Effector memory CD4-positive, alpha-beta T cell (primary cell): ENCODE data around the gene EME1.
"Not testable (repeated sequence)": the region's sequence is repeated elsewhere in the genome, so short reads cannot be mapped to it uniquely, and the experiment has no call there.

ENCODE experiments used
- DNase-seq, 3 donors: peaks; one replicate each; pipeline ENCODE4 v3.0.0-alpha.2; 2020
- H3K27ac ChIP-seq: 2 replicates; pipeline ENCODE4 v1.7.0; 2013; ENCODE audit warnings: mild to moderate bottlenecking, low read length, moderate library complexity; ENCODE audit not compliant: insufficient read depth, poor library complexity, severe bottlenecking
- H3K27me3 ChIP-seq: replicated peaks from 2 replicates; pipeline ENCODE4 v1.7.0; 2013; ENCODE audit warnings: mild to moderate bottlenecking, low read length; ENCODE audit not compliant: insufficient read depth, control insufficient read depth, poor library complexity, severe bottlenecking
- H3K36me3 ChIP-seq: 2 replicates; pipeline ENCODE4 v1.7.0; 2013; ENCODE audit warnings: mild to moderate bottlenecking, low read length, moderate library complexity; ENCODE audit not compliant: control insufficient read depth, insufficient read depth
- H3K4me1 ChIP-seq: 2 replicates; pipeline ENCODE4 v1.7.0; 2013; ENCODE audit warnings: low read length, mild to moderate bottlenecking; ENCODE audit not compliant: control insufficient read depth, insufficient read depth, poor library complexity, severe bottlenecking
- H3K4me3 ChIP-seq: 2 replicates; pipeline ENCODE4 v1.7.0; 2013; ENCODE audit warnings: low read length, low read depth, mild to moderate bottlenecking; ENCODE audit not compliant: insufficient read depth, poor library complexity, severe bottlenecking
- H3K9me3 ChIP-seq: 2 replicates; pipeline ENCODE4 v1.7.0; 2013; ENCODE audit warnings: mild to moderate bottlenecking, low read length, moderate library complexity; ENCODE audit not compliant: control insufficient read depth

EME1 gene

DNA sequence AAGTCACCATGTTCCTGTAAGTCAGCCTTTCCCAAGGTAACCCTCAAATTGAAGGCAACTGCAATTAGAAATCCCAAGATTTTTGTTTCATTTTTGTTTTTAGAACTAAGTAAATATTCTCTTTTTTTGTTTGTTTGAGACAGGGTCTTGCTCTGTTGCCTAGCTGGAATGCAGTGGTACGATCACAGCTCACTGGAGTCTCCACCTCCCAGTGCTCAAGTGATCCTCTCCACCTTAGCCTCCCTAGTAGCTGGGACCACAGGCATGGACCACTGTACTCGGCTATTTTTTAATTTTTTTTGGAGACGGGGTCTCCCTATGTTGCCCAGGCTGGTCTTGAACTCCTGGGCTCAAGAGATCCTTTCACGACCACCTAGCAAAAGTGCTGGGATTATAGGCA, 34.9 kb downstream of the EME1 start:
- peaks cover 2% of the 10 kb centered on the region for H3K27me3 ChIP-seq
- no peaks in the 10 kb centered on the region for H3K4me1 ChIP-seq
- no peak for DNase-seq
- no peak overlapping the region for H3K27ac ChIP-seq
- H3K36me3 ChIP-seq, result no peaks in the 10 kb centered on the region
- H3K9me3 ChIP-seq, result no peaks in the 10 kb centered on the region
- no peak overlapping the region for H3K4me3 ChIP-seq

DNA sequence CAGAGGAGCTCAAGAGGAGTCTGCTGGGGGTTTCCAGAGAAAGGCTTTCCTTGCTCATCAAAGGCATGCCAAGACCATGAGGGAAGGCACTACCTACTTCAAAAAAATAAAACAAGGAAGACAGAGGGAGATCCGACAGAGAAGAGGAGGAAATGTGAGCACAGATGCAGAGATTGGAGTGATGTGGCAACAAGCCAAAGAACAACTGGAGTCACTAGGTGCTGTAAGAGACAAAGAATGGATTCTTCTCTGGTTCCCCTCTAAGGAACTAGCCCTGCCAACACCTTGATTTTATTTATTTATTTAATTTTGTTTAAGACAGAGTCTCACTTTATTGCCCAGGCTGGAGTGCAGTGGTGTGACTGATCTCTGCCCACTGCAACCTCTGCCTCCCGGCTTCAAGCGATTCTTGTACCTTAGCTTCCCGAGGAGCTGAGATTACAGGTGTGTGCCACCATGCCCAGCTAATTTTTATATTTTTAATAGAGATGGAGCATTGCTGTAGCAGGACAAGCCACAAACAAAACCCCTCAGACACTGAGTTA, 39.2 kb downstream of the EME1 start:
- no peaks in the 10 kb centered on the region for H3K9me3 ChIP-seq
- H3K4me3 ChIP-seq, result no peak overlapping the region

DNA sequence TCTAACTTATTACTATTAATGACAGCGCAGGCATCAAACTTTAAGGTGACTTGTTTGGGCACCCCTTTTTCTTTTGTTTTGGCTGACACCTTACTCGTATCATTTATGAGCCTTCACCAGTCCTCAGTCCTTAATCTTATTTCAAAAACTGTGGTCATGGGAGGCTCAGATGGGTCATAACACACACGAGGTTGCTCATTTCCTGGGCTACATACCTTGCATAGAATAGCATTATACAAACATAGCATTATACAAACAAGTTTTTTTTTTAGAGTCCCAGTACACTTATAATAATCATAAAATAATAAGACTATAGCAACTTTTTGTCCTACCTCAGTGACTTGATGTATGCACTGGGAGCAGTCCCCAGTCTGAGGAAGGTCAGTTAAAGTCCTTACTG, 41.8 kb downstream of the EME1 start:
- Histone ChIP-seq H3K27me3 (no peaks in the 10 kb centered on the region), H3K27ac (no peak overlapping the region), H3K4me1 (no peaks in the 10 kb centered on the region), H3K9me3 (no peaks in the 10 kb centered on the region), H3K4me3 (no peak overlapping the region), H3K36me3 (no peaks in the 10 kb centered on the region)
- no peak for DNase-seq

More for the DNA sequence above, 39.2 kb downstream of the EME1 start:
- no peak for DNase-seq
- Histone ChIP-seq H3K27ac (no peak overlapping the region), H3K27me3 (peaks cover 2% of the 10 kb centered on the region), H3K36me3 (no peaks in the 10 kb centered on the region), H3K4me1 (no peaks in the 10 kb centered on the region)

DNA sequence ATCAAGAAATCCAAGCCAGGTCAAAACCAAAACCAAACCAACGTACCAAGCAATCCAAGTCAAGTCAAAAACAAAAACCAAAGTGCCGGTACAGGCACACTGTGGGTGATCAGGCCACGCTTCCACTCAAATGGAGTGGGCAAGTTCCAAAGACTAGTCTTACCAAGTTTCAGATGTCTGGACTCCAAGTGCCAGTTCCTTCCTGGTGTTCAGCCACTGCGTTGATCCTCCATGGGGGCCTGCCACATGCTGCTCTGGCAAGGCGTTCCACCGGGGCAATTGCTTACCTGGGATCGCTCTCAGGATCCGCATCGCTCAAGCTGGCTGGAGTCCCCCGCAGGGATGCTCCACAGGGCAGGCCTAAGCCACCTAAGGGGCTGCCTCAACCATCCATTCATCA, 46.5 kb downstream of the EME1 start:
- not testable (repeated sequence) for H3K9me3 ChIP-seq, H3K4me3 ChIP-seq, H3K36me3 ChIP-seq, H3K27me3 ChIP-seq, H3K27ac ChIP-seq, H3K4me1 ChIP-seq, DNase-seq

DNA sequence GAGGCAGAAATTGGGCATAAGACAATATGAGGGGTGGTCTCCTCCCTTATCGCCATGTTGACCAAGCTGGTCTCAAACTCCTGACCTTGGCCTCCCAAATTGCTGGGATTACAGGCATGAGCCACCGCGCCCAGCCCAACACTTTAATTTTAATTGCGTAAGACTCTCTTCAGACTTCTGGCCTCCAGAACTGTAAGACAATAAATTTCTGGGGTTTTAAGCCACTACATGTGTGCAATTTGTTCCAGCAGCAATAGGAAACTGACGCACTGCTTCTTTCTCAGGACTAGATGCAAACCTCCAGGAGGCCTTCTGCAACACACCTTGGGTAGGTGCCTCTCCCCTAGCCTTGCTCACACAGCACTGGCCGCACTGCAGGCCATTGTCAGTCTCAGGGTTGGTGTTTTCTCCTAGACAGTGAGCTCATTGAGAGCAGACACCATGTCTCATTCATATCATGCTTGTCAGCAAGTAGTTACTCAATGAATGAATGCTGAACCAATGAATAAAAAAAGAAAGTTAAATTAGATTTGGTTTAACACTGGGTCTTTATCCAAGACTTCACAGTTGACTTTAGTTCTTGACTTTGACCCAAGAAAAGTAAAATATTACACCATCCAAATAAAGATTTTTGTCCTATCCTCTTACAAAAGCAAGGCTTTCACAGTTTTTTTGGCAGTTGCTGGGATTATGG, 47.5 kb downstream of the EME1 start:
- Histone ChIP-seq H3K4me1 (peaks cover 11% of the 10 kb centered on the region), H3K27me3 (no peaks in the 10 kb centered on the region), H3K27ac (peak overlapping the region; percentile 55), H3K36me3 (no peaks in the 10 kb centered on the region), H3K4me3 (peak overlapping the region; percentile 31), H3K9me3 (no peaks in the 10 kb centered on the region)
- DNase-seq, result no peak

DNA sequence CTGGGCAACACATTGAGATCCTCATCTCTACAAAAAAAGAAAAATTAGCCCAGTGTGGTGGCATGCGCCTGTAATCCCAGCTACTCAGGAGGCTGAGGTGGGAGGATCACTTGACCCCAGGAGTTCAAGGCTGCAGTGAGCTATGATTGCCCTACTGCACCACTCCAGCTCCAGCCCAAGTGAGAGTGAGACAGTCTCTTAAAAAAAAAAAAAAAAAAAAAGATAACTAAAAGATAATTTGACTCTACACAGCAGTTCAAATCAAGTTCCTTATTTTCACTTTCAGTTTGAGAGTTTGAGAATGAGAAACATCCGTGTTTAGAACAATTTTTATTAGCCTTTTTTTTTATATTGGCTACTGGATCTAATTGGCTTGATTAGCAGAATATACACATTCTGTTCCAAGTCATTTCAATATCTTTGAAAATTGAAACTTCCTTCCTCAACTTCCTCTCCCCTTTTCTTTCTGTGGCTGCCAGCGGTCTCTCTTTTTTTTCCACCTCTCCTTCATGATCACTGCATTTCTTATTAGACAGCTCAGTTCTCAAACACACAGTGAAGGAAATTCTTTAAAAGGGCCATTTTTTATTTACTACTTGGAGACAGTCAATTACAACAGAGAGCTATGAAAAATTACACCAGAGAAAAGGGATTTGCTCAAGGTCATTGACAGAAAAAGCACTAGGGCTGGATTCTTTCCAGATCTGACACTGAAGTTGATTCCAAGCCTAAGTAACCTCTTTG, 48.5 kb downstream of the EME1 start:
- H3K9me3 ChIP-seq, result no peaks in the 10 kb centered on the region
- peak overlapping the region; percentile 31 for H3K4me3 ChIP-seq
- no peak for DNase-seq
- peaks cover 15% of the 10 kb centered on the region for H3K4me1 ChIP-seq
- H3K27me3 ChIP-seq, result no peaks in the 10 kb centered on the region
- H3K27ac ChIP-seq, result peak overlapping the region; percentile 55
- no peaks in the 10 kb centered on the region for H3K36me3 ChIP-seq

DNA sequence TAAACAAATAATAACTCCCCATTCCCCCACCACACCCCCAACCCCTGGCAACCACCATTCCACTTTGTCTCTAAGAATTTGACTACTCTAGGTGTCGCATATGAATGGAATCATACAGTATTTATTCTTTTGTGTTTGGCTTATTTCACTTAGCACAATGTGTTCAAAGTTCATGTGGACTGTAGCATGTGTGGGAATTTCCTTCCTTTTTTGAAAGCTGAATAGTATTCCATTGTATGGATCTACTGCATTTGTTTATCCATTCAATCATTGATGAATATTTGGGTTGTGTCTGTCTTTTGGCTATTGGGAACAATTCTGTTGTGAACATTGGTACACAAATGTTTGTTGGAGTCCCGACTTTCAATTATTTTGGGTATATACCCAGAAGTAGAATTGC, 49.7 kb downstream of the EME1 start:
- Histone ChIP-seq H3K4me3 (no peak overlapping the region), H3K9me3 (no peaks in the 10 kb centered on the region), H3K4me1 (peaks cover 25% of the 10 kb centered on the region), H3K27ac (no peak overlapping the region), H3K27me3 (no peaks in the 10 kb centered on the region), H3K36me3 (no peaks in the 10 kb centered on the region)
- no peak for DNase-seq

DNA sequence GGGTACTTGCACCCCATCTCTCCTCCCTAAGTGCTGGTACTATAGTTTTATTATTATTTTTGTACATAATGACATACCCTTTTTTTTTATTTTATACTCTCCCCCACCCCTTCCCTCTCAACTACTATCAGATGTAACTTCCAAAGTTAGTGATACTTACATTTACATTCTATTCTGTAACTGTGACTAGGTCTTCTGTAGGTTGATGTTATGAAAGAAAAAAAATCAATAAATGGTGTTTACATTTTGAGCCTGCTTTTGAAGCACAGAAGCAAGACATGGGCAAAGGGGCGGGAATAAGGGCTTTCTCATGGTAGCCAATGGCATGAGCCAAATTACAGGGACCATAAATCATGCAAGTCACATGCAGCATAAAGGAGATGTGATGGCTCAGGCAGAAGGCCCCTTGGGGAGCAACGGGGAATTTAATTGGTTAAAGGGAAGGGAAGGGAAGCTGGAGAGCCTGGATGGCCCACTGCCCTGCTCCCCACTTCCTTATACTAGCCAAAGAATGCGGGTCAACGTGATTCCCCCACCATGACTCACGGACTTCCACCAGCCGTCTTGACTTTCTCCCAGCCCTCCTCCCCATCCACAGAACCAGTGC, 50.6 kb downstream of the EME1 start:
- DNase-seq, result no peak
- Histone ChIP-seq H3K9me3 (no peaks in the 10 kb centered on the region), H3K27ac (no peak overlapping the region), H3K4me3 (no peak overlapping the region), H3K4me1 (peaks cover 25% of the 10 kb centered on the region), H3K36me3 (no peaks in the 10 kb centered on the region), H3K27me3 (no peaks in the 10 kb centered on the region)

DNA sequence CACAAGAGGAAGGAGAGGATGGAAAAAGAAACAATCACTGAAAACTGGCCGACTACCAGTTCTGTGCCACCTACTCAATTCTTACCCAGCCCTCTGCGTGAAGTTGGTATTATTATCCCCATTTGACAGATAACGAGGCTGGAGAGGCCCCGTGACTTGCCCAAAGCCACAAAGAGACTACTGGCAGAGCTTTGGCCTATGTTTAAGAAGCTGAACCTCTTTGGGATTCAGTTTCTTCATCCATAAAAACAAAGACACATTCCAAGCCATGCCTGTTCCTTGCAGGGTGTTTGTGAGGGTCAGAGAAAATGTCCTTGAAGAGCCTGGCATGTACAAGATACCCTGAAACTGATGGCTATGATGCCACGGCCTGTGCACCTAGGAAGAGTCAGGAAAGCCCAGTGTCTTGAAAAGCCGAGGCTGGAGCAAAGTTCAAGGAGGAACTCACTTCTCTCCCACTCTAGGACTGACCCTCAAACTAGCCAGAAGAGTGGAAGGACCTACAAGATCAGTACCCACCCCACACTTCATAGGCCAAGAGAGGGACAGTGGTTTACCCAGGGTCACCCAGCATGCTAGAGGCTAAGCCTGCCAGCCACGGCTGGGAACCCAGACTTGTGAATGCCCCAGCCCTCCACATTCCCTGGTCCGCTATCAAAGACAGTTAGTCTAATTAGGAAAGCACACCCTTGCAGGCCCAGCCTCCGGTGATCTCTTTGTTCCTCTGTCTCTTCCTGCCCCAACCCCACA, 51.4 kb downstream of the EME1 start:
- Histone ChIP-seq H3K4me3 (no peak overlapping the region), H3K27me3 (no peaks in the 10 kb centered on the region), H3K9me3 (no peaks in the 10 kb centered on the region), H3K4me1 (peaks cover 25% of the 10 kb centered on the region), H3K27ac (no peak overlapping the region), H3K36me3 (no peaks in the 10 kb centered on the region)
- DNase-seq, result no peak
